Fibroblast of skin of left biceps (primary cell): ENCODE data around the gene CCNG2.
A peak's percentile ranks its signal among the peaks of the same experiment; 100 is the strongest.
"Not testable (repeated sequence)": the region's sequence is repeated elsewhere in the genome, so short reads cannot be mapped to it uniquely, and the experiment has no call there.

Experiments
- DNase-seq, 2 experiments: peaks; one replicate each; pipeline ENCODE4 v3.0.0-alpha.2; 2013; ENCODE audit warnings: low read depth in 2 of 2

CCNG2 gene, protein sequence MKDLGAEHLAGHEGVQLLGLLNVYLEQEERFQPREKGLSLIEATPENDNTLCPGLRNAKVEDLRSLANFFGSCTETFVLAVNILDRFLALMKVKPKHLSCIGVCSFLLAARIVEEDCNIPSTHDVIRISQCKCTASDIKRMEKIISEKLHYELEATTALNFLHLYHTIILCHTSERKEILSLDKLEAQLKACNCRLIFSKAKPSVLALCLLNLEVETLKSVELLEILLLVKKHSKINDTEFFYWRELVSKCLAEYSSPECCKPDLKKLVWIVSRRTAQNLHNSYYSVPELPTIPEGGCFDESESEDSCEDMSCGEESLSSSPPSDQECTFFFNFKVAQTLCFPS

DNA sequence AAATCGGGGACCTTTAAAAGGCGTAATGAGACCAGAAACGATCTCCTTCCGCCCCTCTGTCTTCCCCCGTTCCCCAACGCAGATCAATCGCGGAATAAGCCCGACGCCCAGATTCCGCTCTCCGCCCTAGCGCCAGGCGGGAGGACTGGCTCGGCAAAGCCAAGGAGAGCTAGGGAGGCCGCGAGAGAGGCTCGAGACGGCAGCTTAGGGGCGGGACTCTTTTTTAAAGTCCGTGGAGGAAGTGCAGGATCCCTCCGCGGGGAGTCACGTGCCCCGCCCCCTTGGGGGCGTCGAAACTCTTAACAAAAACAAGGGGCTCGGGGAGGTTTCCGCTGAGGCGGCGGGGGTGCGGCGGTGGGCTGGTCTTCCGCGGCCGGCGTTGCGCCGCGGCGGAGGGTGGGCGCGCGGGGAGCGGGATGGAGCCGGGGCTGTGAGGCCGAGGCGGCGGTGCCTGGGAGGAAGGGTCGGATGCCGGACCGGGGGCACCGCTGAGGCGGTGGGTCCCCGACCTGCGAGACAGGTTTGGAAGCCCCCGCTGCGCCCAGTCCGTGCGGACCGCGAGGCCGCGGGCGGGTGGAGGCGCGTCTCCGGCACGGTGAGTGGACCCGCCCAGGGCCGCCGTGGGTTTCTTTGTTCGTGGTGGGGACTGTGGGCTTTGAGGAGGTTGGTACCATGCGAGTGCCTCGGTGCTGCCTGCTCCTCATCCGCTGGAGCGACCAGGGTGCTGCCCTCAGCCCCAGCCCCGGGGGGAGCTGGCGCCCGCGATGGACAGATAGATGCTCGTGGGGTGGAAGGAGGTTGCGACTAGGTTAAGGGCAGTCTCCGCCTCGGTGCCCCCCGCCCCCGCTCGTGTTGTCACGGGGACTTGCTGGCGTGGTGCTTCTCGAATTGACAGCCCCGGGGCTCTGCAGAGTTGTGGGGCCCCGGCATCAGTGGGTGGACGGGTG lies at the start of gene CCNG2:
Gene CCNG2, plus strand, starts transcription at position 296 of the 947 bp plus-strand sequence. CDS start 1,326 bp downstream, outside the sequence.
- DNase-seq: peak in 1 of 2 experiments; percentile 93

DNA sequence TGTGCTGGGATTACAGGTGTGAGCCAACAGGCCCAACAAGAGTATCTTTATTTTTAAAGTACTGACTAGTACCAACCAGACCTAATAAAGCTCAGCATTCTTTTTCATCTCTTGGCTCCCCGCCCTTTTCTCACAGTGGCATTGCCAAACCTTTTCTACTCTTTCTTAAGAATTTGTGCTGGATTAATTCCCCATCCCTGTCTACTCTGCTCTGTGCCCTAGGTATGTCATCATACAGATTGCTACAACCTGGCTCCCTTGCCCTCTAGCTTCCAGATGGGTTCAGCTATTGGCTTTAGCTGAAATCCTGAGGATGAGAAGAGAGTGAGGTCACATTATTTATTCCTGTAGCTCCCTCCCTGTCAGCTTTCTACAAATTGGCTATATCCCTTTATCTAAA lies 46.3 kb upstream of the CCNG2 start:
- DNase-seq: no peak

DNA sequence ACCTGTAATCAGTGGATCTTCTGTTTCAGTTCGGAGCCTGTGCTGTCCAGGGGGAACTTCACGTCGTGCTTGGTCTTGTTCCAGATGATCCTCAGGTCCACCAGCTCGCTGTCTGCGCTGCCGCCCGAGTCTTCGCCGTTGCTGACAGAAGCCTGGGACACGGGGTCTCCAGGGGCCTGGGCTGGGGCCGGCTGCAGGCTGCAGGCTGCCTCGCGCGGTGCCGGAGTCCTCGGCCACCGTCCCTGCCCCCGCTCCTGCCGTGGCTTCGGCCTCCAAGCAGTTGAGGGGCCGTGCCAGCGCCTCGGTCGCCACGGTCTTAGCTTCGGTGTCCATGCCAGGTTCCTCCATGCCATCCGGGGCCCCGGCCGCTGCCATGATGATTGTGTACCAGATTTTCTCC lies 43.9 kb upstream of the CCNG2 start:
- DNase-seq: no peak

DNA sequence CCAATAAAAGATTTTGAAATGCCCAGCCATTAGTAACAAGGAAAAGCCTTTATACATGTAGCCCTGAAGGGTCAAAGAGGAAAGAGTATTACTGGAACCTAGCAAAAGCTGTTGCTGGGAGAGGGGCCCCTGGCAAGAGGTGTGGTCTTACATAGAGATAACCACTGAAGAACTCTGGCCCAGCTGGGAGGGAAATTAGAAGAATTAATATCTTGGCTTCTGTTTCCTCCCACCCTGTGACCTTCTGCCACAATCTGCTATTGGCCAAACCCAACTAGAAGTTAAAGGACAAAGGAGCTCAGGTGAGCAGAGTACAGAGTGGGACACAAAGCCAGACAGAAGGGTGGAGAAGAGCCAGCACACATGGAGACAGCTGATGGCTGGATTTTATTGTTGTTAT lies 39.3 kb upstream of the CCNG2 start:
- no peak for DNase-seq

DNA sequence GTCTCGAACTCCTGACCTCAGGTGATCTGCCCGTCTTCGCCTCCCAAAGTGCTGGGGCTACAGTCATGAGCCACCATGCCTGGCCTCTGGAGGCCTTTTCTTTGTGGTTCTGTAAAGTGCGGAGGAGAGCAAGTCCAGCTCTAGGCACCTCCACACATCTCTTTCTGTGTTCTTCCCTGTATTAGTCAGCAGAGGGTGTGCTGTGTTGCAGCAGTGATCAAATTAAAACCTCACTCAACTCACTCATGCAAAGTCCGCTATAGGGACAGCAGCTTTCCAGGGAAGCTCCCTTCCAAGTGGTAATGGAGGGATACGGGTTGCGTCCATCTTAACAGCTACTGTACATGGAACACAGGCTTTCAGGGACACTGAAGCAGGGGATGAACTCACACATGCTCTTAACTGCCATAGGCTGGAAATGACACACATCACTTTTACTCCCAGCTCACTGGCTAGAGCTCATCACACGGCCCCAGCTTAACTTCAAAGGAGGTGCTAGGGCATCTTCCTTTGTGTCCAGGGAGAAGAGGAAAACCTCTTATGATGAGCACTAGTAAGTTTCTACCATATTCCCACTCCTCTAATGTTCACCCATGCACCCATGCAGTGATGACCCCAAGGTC lies 36.0 kb upstream of the CCNG2 start:
- DNase-seq: no peak

DNA sequence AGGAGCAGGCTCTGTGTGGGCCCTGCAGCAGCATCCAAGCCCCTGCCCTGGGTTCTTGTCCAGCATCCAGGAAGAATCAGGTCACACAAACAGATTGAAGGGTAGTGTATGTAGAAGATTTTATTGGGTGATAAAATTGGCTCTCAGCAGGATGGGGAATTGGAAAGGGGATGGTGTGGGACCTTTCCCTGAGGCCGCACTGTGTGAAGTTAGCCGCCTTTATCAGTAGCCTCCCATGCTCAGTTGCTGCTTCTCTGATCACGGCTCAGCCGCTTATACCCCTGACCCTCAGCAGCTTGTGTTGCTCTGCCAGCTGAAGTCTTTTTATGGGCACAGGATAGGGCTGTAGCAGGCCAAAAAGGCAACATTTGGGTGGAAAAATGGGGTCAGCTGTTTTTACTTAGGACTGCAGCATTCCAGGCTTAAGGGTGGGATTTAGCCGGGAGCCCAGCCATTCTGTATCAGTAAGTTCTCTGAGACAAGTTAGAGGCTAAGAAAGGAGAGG lies 35.2 kb upstream of the CCNG2 start:
- DNase-seq: no peak

DNA sequence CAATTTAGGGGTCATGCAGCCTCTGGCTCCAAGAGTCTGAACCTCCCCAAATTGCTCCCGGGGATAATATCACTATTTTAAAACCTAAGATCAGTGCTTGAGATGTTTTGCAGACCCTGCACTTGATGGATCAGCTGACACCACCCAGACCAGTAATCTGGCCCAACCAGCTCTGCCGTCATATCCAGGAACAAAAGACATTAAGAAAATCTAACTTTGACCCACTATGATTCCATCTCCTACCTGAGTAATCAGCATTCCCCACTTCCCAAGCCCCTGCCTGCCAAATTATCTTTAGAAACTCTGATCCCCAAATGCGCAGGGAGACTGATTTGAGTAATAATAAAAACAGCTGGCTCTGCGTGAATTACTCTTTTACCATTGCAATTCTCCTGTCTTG lies 34.4 kb upstream of the CCNG2 start:
- no peak for DNase-seq

DNA sequence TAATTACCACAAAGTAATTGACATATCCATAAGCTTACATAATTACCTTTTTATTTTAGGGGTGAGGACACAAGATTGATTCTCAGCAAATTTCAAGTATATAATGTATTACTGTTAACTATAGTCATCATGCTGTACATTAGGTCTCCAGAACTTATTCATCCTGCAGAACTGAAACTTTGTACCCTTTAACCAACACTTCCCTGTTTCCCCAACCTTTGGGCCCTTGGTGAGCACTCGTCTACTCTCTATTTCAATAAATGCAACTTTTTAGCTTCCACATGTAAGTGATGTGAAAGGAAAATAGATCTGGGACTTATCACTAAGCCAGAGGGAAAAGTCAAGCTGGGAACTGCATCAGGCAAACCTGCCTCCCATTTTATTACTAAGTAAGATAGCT lies 33.6 kb upstream of the CCNG2 start:
- no peak for DNase-seq

DNA sequence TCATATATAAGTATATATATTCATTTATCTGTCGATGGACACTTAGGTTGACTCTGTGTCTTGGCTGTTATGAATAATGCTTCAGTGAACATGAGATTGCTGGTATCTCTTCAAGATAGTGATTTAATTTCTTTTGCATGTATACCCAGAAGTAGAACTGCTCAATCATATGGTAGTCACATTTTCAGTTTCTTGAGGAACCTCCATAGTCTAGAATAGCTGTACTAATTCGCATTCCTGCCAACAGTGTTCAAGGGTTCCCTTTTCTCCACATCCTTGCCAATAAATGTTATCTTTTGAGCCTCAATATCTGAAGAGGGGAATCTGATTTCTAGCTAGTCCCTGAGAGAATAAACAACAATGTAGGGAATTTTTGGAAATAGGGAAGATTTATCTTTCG lies 32.4 kb upstream of the CCNG2 start:
- DNase-seq: no peak

DNA sequence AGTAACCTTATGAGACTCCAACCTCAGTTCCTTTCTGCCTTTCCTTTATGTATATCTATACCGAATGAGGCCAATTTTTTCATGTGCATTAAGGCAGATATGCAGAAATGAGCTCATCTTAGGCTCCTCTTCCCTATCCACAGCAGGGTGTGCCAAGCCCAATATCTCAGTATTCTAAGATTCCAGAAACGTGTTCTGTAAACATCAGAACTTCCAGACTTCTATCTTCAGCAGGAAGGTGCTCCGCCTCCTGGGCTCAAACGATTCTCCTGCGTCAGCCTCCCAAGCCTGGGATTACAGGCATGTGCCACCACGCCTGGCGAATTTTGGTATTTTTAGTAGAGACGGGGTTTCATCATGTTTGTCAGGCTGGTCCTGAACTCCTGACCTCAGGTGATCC lies 31.0 kb upstream of the CCNG2 start:
- DNase-seq: no peak

DNA sequence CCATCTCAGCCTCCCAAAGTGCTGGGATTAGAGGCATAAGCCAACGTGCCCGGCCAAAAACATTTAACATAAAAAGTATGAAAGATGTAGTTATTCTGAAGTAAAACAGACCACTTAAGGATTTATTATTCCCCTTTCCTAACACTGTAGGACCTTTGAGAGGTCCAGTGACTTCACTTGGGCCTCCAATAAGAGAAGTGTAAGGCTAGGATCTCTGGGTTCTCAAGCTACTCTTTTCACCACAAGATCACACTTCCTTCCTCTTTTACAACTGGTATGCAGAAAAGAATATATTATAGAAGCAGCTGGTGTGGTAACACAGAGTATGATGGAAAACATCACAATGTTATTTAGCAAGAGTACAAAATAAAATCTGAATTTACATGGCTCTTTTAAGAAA lies 30.2 kb upstream of the CCNG2 start:
- DNase-seq: no peak

DNA sequence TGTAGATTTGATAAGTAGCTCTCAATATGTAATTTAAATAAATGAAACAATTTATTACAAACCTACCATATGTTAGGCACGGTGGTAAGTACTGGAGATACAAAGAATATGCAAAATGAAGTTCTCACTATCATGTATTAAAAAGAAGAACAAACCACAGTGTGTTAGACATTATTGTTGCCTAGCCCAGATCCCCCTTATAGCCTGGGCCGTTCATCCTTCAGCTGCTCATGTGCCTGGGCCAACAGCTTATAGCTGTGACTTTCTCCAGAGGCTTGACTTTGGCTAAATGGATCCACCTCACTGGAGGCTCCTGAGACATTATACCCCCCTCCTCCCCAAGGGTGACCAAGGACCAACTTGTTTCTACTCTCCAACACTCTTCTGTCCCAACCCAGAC lies 29.8 kb upstream of the CCNG2 start:
- DNase-seq: no peak

DNA sequence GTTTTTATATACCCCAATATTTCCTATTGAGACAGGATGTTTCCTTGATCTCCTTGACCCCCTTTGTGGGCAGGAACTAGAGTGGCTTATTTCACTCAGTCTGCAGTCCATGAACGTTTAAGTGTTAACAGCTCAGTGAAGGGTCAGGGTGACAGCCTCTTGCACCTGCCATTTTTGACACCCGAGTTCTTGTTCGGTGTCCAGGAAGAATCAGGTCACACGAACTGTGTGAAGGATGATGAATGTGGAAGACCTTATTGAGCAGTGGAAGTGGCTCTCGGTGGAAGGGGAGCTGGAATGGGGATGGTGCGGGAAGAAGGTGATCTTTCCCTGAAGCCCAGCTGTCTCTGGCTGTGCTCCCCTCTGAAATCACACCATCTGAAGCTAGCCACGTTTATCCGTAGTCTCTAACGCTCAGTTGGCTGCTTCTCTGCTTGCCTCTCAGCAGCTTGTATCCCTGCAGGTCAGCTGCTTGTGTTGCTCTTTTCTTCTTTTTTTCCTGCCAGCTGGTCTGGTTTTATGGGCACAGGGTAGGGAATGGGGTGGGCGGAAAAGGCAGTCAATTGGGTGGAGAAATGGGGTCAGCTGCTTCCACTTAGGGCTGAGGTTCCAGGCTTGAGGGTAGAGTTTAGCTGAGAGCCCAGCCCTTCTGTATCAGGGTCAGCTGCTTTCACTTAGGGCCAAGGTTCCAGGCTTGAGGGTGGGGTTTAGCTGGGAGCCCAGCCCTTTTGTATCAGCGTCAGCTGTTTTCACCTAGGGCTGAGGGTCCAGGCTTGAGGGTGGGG lies 29.0 kb upstream of the CCNG2 start:
- no peak for DNase-seq

DNA sequence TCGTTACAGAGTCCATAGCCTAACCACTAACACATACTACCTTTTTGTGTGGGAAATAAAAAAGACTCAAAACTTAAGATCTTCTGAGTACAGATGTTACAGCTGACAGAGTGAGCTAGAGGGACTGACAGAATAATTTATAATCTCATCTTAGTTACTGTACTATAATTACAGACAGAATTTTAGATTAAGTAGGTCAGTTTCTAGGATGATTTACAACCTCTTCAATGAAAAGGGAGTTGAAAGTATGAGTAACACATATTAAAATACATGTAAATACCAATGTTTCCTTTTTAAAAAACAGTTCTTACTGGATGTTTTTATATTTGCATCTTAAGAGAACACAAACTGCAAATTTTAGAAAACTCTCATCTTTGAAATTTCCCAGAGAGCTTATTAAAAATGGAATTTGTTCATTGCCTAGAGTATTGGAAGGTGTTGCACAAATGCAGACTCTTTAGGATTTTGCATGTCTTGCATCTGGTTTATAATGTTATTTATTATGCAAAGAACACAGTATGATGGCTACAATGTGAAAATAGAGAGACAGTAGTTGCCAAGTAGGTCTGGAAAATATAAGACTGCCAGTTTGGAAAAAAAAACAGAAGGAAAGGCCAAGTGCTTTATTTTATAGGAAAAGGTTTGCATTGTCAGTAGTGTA lies 24.2 kb upstream of the CCNG2 start:
- no peak for DNase-seq

DNA sequence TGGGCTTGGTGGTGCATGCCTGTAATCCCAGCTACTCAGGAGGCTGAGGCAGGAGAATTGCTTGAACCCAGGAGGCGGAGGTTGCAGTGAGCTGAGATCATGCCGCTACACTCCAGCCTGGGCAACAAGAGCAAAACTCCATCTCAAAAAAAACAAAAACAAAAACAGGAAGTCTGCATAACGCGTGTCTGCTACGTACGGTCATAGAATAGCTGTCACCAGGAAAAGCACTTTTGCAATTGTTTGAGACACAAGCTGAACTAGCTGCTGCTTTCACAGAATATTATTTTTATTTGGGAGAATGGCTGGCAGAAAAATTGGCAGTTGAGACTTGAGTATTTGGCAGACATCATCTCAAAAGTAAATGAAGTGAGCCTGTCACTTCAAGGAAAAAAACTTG lies 19.6 kb upstream of the CCNG2 start:
- not testable (repeated sequence) for DNase-seq

DNA sequence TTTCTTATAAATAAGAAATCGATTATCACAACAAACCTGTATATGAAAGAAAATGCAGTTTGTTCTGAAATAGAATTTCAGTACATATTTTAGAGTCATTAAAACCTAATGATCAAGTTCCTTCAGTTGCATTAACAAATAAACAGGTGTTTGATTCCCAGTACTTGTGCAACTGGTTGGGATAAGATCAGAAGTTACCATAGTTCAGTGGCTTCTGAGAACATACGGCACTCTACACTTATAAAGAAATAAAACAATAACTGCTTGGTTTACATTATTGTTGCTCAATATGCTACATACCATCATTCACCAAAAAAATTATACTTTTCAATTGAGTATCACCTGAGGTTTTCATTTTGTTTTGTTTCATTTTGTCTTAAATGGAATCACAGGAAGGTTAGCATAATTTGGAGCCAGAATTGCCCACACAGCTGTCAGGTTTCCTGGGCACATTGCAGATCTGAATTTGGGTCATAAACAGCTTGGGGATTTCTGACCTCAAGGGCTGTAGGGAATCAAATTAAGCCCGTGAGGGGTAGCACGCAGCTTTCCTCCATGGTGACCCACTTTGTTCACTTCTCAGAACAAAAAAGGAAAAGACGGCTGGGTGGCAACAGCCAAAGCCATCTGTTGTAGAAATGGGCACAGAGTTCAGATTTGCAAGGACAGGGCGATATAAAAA lies 14.9 kb upstream of the CCNG2 start:
- DNase-seq: no peak

DNA sequence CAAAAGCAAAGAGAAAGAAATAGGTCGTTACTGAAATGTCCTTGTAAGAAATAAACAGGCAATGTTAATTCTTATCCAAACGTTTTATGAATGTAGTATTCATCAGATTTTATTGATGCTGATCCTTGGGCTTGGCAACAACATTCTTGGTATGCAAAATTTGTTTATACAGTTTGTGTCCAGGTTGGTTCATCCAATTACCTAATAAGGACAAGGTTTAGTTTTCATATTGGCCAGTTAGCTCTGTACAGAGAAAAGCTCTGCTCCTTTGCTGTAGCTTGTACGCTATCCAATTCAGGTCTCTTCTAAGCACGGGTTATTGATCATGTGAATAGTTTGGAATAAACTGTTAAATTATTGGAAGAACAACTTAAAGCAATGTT lies 14.4 kb upstream of the CCNG2 start:
- DNase-seq: no peak

DNA sequence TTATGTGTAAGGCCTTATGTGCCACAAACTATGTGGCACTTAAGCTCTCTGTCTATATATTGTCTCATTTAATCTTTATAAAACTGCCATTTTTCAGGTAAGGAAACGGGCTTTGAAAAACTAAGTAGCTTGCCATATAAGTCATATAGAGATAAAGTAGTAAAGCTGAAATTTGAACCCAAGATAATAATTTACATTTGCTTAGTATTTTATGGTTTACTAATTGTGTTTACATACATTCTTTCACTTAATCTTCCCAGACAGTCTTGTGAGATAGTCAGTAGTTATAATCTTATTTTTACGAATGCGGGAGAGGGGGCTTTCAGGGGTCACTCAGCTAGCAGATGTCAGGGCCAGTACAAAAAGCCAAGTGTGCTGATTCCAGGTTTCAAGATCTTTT lies 13.9 kb upstream of the CCNG2 start:
- DNase-seq: no peak

DNA sequence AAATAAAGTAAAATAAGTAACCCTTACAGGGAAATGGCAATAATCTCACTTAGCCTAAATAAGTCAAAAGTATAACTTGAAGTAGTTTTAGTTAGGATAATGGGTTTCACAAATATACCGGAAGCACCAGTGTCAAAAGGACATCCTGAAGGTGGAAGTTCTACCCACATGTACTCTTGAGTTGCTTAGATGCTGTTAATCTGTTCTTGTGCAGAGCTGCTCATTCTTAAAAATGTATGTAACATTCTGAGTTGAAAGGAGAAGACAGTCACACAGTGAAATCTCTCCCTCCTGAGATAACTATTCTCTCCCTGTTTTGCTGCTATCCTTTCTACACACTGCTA lies 11.2 kb upstream of the CCNG2 start:
- no peak for DNase-seq
